IMR-90 (cell line): ENCODE measurements around the gene LCN10.
"Not testable (repeated sequence)": the region's sequence is repeated elsewhere in the genome, so short reads cannot be mapped to it uniquely, and the experiment has no call there.

Experiments
- CEBPB ChIP-seq: IDR thresholded peaks from 2 replicates; pipeline ENCODE4 v1.6.1; 2012; ENCODE audit warnings: low read depth, low read length, improper control_type of control experiment
- MAFK ChIP-seq: IDR thresholded peaks from 2 replicates; pipeline ENCODE4 v1.6.1; 2012; ENCODE audit warnings: low read depth, low read length, improper control_type of control experiment
- MAZ ChIP-seq: IDR thresholded peaks from 2 replicates; pipeline ENCODE4 v1.6.1; 2012; ENCODE audit warnings: low read depth, mild to moderate bottlenecking, low read length, improper control_type of control experiment, moderate library complexity, borderline replicate concordance
- MXI1 ChIP-seq: IDR thresholded peaks from 2 replicates; pipeline ENCODE4 v1.6.1; 2012; ENCODE audit warnings: low read depth, mild to moderate bottlenecking, low read length, moderate library complexity, borderline replicate concordance
- NFE2L2 ChIP-seq: fragments of 150-350 bp; IDR thresholded peaks from 2 replicates; pipeline ENCODE4 v1.6.1; 2016; ENCODE audit warnings: low read depth, mild to moderate bottlenecking, low read length
- POLR2A ChIP-seq: IDR thresholded peaks from 2 replicates; pipeline ENCODE4 v1.6.1; 2012; ENCODE audit warnings: mild to moderate bottlenecking, low read depth, low read length
- RAD21 ChIP-seq: IDR thresholded peaks from 2 replicates; pipeline ENCODE4 v1.6.1; 2012; ENCODE audit warnings: low read length, improper control_type of control experiment
- RCOR1 ChIP-seq: IDR thresholded peaks from 2 replicates; pipeline ENCODE4 v1.6.1; 2012; ENCODE audit warnings: mild to moderate bottlenecking, low read length, improper control_type of control experiment; ENCODE audit not compliant: insufficient replicate concordance
- RFX5 ChIP-seq: IDR thresholded peaks from 2 replicates; pipeline ENCODE4 v1.8.0; 2012; ENCODE audit warnings: low read depth, mild to moderate bottlenecking, low read length, moderate library complexity
- SMC3 ChIP-seq: fragments of 150-350 bp; IDR thresholded peaks from 2 replicates; pipeline ENCODE4 v1.6.1; 2016; ENCODE audit warnings: low read depth, mild to moderate bottlenecking, antibody characterized with exemption, low read length, moderate library complexity
- TF ChIP-seq, protein P1 (sequence below): conservative IDR thresholded peaks from 2 replicates; pipeline ENCODE4 v1.5.1; 2012; ENCODE audit warnings: mild to moderate bottlenecking, low read depth, low read length, improper control_type of control experiment
- TF ChIP-seq, protein P2 (sequence below): fragments of 150-350 bp; IDR thresholded peaks from 2 replicates; pipeline ENCODE4 v1.6.1; 2016; ENCODE audit warnings: low read depth, mild to moderate bottlenecking, low read length, moderate library complexity, borderline replicate concordance

DNA sequence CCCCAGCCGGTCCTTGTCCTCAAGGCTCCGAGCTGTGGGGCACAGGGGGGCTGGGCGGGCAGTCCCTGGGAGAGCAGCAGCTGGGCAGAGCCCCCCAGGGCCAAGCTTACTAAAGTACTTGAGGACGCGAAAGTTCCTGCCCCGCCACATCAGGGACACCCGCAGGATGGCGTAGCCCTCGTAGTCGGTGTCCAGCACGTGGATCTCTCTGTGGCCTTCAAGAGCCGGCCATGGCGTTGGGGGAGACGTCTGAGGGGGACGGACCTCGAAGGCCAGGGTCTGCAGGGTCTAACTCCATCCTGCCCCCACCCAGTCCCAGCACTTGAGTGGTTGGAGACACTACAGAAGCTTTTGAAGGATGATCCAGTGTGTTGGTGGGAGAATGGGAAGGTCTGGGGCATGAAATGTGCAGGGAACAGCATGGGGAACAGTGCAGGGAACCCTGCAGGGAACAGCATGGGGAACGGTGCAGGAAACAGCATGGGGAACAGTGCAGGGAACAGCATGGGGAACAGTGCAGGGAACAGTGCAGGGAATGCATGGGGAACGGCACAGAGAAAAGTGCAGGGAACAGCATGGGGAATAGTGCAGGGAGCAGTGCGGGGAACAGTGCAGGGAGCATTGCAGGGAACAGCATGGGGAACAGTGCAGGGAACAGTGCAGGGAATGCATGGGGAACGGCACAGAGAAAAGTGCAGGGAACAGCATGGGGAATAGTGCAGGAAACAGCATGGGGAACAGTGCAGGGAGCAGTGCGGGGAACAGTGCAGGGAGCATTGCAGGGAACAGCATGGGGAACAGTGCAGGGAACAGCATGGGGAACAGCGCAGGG lies 12.8 kb upstream of the LCN10 start:
- not testable (repeated sequence) for TF ChIP-seq MAZ, CEBPB, POLR2A, RAD21, SMC3, RFX5, MXI1, RCOR1, NFE2L2, MAFK
- TF ChIP-seq, protein P1, sequence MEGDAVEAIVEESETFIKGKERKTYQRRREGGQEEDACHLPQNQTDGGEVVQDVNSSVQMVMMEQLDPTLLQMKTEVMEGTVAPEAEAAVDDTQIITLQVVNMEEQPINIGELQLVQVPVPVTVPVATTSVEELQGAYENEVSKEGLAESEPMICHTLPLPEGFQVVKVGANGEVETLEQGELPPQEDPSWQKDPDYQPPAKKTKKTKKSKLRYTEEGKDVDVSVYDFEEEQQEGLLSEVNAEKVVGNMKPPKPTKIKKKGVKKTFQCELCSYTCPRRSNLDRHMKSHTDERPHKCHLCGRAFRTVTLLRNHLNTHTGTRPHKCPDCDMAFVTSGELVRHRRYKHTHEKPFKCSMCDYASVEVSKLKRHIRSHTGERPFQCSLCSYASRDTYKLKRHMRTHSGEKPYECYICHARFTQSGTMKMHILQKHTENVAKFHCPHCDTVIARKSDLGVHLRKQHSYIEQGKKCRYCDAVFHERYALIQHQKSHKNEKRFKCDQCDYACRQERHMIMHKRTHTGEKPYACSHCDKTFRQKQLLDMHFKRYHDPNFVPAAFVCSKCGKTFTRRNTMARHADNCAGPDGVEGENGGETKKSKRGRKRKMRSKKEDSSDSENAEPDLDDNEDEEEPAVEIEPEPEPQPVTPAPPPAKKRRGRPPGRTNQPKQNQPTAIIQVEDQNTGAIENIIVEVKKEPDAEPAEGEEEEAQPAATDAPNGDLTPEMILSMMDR: not testable (repeated sequence)
- TF ChIP-seq, protein P2, sequence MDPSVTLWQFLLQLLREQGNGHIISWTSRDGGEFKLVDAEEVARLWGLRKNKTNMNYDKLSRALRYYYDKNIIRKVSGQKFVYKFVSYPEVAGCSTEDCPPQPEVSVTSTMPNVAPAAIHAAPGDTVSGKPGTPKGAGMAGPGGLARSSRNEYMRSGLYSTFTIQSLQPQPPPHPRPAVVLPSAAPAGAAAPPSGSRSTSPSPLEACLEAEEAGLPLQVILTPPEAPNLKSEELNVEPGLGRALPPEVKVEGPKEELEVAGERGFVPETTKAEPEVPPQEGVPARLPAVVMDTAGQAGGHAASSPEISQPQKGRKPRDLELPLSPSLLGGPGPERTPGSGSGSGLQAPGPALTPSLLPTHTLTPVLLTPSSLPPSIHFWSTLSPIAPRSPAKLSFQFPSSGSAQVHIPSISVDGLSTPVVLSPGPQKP: not testable (repeated sequence)
